CD4-positive, alpha-beta T cell treated with Interleukin-10 for 1 hour (primary cell): ENCODE measurements around the gene RASD1.

Experiments used
- DNase-seq: peaks from one replicate; pipeline ENCODE4 v3.0.0-alpha.2; 2020

RASD1 gene

GRCh38 chr17:17526369-17526768, 30.2 kb upstream of the RASD1 start:
- DNase-seq: no peak

GRCh38 chr17:17525956-17526355, 29.8 kb upstream of the RASD1 start:
- no peak for DNase-seq

- DNase-seq: no peak
Observed at GRCh38 chr17:17525311-17525710, 29.1 kb upstream of the RASD1 start.

- no peak for DNase-seq
Observed at GRCh38 chr17:17523731-17524490, 27.7 kb upstream of the RASD1 start.

GRCh38 chr17:17523001-17523730, 27.0 kb upstream of the RASD1 start:
- DNase-seq: no peak

GRCh38 chr17:17520599-17521232, 24.5 kb upstream of the RASD1 start:
- no peak for DNase-seq

- DNase-seq: no peak
Observed at GRCh38 chr17:17519886-17520285, 23.7 kb upstream of the RASD1 start.

GRCh38 chr17:17518951-17519350, 22.8 kb upstream of the RASD1 start:
- DNase-seq: no peak

GRCh38 chr17:17518014-17518413, 21.8 kb upstream of the RASD1 start:
- no peak for DNase-seq

GRCh38 chr17:17516941-17517720, 20.9 kb upstream of the RASD1 start:
- no peak for DNase-seq

- DNase-seq: no peak
Observed at GRCh38 chr17:17515934-17516930, 20.0 kb upstream of the RASD1 start.

GRCh38 chr17:17514993-17515933, 19.1 kb upstream of the RASD1 start:
- DNase-seq: no peak

GRCh38 chr17:17514361-17514992, 18.3 kb upstream of the RASD1 start:
- no peak for DNase-seq

- no peak for DNase-seq
Observed at GRCh38 chr17:17513626-17514025, 17.4 kb upstream of the RASD1 start.

GRCh38 chr17:17512866-17513265, 16.7 kb upstream of the RASD1 start:
- DNase-seq: no peak

- DNase-seq: no peak
Observed at GRCh38 chr17:17511881-17512858, 16.0 kb upstream of the RASD1 start.

- no peak for DNase-seq
Observed at GRCh38 chr17:17511293-17511741, 15.1 kb upstream of the RASD1 start.

- no peak for DNase-seq
Observed at GRCh38 chr17:17510456-17511292, 14.5 kb upstream of the RASD1 start.
